Measurements from ENCODE around the gene SYNGAP1.

SYNGAP1 gene

DNA sequence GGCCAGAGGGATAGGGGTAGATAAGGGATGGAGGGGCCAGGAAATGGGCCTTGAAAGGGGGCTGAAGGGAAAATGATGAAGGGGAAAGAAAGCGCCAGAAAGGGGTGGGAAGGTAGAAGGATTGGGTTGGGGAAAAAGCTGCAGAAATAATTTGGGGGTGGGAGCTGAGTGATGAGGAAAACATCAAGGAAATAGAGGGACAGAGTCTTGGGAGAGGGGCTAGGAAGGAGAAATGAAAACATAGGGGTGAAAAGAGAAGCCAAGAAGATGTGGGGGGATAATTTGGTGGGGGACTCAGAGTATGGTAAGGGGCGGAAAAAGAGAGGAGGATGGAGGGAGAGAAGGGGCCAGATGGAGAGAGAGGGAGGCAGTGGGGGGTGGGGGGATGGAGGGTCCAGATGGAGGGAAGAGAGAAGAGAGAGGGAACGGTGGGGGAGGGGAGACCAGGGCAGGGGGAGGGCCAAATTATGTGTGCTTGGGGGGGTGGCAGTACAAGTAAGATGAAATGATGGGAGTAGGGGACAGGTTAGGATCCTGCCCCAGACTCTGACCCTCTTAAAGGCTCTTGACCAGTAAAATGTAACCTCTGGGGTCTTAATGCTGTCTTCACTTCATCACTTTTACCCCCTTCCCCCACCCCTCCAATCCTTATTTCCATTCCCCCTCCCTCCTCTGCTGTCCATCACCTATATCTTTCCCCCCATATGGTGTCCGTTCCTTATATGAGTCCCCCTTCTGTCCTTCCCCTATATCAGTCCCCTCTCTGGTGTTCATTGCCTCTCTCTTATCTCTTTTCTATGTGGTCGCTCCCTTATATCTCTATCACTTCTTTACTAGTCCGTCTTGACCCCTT lies 852 bp downstream of the SYNGAP1 start:
- peak overlapping the region; percentile 25 for H3K4me3 ChIP-seq (ENCODE audit: low read depth, low read length)

DNA sequence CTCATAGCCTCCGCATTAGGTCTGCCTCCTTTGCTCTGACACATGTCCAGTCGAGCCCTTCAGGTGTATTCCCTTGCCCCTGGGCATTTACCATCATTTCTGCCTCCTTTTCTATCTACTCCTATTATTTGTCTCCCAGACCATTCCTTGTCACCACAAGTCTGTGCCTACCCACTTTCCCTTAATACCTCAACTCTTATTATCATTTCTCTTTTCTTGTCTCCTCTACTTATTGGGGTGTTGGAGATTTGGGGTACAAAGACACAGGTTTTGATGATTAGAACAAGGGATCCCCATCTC lies 1.4 kb downstream of the SYNGAP1 start:
- no peak overlapping the region for H3K4me3 ChIP-seq (ENCODE audit: low read depth, low read length)

DNA sequence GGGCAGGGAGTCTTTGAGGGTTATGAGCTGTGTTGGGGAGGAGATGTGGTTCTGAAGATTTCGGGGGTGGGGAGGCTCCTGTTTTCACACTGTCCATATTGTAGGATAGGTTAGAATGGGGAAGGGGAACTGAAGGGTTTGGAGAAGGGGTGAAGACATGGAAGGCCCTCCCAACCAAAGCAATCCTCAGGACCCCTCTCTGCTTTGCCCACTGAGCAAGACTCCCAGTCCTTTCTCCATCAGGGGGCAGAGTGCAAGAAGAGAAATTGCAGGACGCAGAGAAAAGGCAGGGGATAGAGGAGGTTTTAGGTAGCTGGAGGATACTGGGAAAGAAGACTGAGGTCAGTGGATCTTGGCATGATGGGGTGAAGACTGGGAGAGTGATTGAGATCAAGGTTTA lies 3.9 kb downstream of the SYNGAP1 start:
- H3K4me3 ChIP-seq (ENCODE audit: low read depth, low read length): no peak overlapping the region

DNA sequence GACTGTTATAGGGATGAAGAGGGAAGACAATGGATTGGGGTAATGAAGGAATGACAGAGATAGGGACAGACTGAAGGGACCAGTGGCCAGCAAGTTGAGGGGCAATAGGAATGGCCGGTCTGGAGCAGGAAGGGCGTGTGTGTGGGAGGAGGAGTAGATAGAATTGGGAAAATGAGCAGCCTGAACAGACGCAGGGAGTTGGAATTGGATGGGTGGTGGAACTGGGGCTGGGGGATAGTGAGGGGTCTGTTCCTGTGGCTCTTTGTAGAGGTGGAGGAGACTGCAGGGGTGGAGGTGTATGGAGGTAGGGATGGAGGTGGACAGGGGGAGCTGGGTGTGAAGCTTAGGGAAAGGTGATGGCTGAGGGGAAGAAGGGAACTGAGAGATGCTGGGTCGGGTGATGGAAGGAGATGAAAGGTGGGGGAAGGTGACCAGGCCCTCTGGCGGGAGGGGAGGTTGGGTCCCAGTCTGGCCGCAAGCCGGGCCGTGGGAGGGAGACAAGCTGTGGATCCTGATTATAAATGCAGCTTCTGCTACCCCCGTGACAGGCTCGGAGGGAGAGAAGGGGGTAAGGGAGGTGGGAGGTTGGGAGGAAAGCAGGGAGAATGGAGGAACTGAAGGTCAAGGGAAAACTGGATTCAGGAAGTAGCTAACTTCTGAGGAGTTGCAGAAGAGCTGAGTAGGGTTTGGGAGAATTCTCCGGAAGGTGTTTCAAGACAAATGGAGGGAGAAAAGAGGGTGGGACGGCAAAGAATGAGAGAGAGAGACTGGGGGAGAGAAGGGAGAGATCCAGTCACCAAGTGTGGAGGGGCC lies 5.2 kb downstream of the SYNGAP1 start:
- H3K4me3 ChIP-seq (ENCODE audit: low read depth, low read length): peak overlapping the region; percentile 49

DNA sequence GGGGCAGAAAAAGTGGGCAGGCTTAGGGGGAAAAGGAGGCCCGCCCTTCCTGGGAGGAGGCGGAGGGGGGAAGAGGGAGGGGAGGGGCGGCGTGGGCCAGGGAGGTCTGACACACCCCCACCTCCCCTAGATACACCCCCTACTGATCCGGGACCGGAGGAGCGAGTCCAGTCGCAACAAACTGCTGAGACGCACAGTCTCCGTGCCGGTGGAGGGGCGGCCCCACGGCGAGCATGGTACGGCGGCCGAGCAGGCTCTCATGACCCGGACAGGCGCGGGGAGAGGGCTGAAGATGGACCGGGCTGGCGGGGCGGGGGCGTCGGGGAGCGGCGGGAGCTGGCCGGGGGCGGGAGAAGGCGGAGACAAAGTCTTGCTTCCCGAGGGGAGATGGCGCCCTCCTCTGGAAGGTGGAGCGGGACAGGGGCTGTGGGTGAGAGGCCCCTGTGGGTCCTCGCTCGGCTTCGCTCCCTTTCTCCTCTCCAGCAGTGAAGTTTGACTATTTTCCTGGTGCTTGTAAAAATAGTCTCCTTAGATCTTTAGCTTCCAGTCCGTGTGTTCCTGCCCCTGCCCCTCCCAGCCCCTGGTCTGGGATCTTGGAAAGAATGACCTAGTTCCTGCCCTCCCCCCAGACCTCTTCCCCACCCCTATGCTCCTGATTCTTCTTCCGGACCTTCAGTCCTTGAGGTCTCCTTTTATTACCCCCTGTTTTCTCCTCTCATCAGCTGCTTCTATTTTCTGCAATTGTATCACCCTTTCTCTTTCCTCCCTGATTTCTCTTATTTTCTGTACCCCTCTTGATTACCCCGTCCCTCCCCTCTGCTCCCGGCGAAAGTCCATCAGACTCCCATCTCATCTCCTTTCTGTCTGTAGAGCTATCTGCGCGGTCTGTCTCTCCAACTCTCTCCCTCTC lies 6.1 kb downstream of the SYNGAP1 start:
- peak overlapping the region; percentile 49 for H3K4me3 ChIP-seq (ENCODE audit: low read depth, low read length)

DNA sequence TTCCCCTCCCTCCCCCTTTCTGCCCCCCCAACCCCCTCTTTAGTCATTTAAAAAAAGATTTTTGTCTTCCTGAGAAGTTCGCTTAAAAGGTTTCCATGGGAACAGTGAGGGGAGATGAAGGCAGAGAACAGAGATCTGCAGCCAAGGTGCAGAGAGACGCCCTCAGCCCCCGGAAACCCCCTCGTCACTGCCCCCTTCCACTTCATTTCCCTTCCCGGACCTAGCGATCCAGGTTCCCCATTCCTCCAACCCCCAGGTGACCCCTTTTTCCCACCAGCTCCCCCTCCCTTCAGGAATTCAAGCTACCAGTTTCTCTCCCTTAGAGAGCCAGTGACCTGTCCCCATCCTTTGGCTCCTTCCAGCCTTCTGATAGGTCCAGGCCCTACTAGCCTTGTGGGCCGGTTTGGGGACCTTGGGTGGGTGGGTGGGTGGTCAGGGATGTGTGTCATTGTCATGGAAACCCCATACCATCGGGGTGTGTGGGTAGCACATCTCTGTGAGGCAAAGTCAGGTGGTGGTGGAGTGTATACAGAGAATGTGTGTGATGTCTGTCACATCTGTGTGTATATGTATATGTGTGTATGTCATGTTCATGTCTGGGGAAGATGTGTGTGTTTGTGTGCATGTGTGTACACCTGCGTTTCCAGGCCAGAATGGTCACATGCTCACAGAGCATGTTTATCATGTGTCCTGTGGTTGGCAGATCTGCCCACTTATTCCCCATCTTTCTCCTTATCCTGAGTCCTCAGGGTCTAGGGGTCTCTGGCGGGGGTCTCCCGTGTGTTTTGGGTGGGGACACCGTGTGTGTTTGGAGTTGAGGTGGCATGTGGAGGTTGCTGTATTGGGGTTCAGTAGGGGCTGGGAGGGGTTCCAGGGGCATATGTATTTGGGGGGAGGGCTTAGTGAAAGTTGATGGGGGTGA lies 7.0 kb downstream of the SYNGAP1 start:
- H3K4me3 ChIP-seq (ENCODE audit: low read depth, low read length): peak overlapping the region; percentile 60

DNA sequence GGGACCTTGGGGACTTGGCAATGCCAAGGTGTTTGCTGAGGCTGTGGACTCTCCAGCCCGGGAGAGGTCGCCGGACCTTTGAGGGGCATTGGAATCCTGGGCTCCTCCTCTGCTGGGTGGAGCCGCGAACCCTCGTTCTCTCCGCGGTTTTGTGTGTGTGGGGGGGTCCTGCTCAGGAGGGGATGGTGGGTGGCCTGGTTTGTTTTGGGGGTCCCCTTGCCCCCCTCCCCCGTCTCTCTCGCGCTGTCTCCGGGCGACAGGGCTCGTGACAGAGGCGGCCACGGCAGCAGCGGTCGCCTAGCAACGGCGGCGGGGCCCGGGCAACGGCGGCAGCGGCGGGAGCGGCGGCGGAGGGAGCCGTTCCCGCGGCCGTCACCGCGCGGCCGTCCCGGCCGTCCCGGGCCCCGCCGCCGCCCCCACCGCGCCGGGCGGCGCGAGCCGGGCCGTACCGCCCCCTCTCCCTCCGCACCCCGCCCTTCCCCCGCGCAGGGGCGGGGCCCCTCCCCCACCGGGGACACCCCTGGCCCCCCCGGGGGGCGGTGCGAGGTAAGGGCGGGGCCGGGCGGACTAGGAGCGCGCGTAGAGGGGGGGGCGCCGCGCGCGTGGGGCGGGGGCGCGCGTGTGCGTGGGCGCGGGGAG lies 7.8 kb downstream of the SYNGAP1 start:
- H3K4me3 ChIP-seq (ENCODE audit: low read depth, low read length): peak overlapping the region; percentile 60

DNA sequence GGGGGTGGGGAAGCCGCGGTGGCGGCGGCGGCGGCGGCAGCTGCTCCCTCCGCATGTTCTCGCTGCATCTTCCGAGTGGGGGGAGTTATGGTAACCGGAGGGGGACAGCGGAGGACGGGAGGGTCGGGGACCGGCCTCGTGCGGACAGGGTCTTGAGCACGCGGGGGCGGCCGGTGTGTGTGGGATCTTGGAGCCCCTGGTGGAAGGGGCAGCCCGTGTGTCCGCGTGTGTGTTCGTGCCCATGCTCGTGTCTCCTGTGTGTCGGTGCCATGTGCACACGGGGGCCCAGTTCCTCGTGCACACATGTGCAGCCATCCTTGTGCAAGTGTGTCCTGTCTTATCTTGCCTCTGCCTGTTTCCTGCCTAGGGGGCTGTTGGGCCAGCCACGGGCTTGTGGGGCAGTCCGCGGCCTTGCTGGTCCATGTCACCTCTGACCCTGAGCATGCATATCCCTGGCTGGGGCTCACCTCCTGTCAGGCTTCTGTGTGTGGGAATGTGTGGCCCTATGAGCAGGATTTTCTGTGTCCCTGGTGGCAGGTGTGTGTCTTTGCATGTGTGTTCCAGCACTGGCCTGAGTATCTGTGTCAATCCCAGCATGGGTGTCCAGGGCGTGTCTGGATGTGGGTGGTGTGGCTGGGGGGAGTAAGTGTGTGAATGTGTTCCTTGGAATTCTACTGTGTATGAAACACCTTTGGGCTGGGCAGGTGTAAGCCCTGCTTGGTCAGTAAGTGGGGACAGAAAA lies 8.5 kb downstream of the SYNGAP1 start:
- peak overlapping the region; percentile 50 for H3K4me3 ChIP-seq (ENCODE audit: low read depth, low read length)

DNA sequence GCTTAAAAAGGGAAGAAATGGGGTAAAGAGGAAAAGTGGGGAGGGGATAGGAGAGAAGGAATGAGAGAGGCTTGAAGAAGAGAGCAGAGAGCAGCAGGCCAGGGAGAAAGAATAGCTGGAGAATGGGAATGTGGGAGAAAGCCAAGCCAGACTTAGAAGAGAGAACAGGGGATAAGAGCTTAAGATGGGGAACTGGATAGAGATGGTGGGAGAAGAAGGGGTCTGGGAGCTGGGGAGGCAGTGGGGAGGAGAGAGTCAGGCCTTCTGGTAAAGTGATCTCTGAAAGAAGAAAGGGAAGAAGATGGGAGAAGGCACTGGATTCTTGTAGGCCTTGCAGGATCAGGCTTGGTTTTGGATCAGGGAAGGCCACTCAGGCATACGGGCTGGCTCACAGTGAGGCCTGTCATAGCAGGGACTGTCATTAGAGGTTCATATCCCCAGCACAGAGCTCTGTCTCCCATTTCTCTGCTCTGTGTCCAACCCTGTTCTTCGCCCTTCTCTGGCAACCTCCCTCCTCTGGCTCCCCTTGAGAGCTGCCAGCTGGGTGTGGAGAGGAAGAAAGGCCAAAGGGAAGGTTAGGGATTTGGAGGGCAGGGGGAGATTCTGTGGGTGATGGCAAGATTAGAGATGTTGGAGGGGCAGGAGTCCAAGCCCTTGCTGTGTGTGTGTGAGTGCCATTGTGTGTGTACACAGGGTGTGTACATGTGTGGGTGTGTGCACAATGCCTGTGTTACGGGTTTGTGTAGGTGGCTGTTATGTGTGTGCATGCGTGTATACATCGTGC lies 9.3 kb downstream of the SYNGAP1 start:
- no peak overlapping the region for H3K4me3 ChIP-seq (ENCODE audit: low read depth, low read length)

DNA sequence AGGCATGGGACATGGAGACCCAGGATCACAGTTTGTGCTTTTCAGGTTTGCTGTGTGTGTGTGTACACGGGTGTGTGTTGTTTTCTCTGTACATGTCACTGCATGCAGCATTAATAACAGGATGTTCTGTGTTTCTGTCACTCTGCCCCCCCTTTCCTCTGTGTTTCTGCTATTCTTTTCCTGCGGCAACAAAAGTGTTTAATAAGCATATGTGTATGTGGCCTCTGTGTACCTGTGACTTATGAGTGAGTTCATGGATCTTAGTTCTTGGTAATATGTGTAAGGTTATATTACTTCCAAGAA lies 9.8 kb downstream of the SYNGAP1 start:
- H3K4me3 ChIP-seq (ENCODE audit: low read depth, low read length): no peak overlapping the region

DNA sequence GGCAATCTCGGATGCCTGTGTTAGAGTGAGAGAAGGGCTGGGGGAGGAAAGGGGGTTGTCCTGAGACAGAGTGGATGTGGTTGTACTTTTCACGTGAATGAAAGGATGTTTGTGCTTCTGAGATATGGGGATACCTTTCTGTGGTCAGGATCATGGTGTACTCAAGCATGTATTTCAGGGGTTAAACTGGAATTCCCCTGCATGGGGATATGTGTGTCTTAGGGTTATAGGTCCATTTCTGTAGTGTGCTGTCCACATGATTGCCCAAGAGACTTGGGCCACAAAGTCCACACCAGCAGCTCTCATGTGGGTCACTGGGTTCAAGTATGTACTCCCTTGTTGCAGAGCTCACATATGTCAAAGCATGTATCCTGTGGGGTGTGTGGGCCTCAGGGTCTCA lies 10.5 kb downstream of the SYNGAP1 start:
- no peak overlapping the region for H3K4me3 ChIP-seq (ENCODE audit: low read depth, low read length)

DNA sequence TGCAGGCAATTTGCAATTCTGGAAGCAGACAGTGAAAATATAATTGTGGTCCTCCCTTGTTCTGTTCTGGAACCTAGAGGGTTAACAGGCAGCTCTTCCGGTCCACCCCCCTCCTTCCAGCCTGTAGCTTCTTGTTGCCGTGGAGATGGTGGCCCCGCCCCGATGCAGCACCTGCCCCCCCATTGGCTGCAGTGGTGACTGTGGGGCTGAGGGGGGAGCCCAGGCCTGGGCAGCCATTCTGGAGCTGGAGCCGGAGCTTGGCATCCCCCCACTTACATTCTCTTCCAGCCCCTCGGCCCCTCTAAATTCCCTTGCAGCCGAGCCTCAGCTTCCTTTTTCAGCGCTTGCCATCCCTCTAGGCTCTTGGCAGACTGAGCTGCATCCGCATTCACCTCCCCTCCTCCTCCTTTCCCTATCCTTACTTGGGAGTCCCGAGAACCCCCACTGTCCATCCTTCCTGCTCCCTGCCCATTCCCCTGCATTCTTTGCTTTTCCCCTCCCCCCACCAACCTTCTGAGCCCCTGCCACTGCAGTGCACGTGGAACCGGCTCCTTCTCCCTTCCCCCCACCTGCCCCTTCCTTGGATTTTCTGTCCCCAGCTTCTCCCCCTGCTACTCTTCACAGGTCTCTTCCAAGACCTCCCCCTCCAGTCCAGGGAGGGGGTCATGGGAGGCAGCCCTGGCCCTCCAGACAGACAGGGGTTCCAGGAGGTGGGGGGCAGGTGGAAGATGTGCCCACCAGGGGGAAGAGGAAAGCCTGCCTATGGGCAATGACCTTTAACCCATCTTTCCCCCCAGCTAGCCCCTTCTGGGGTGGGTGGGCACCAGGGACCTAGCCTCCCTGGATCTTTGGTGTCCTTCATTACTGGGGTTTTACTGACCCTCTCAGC lies 11.4 kb downstream of the SYNGAP1 start:
- peak overlapping the region; percentile 48 for H3K4me3 ChIP-seq (ENCODE audit: low read depth, low read length)

DNA sequence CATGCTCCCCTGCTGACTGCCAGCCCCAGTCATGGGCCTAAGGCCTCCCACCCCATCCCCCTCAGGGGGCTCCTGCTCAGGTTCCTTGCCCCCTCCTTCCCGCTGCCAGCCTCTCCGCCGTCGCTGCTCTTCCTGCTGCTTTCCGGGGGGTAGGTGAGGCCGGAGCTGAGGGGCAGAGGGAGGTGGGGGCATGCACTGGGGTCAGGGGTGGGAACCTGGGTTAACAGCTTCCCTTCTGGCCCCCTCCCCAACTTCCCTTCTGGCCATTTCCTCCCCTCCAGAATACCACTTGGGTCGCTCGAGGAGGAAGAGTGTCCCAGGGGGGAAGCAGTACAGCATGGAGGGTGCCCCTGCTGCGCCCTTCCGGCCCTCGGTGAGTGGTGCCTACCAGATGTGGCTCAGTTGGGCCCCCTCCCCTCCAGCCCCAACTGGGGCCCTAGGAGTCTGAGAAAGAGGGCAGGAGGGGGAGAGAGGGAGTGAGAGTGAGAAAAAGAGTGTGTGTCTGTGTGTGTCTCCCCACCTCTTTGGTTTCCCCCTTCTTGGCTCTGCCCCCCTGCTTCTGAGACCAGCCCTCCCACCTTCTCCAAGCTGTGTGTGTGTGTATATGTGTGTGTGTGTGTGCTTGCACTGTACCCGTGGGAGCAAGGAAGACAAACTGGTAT lies 12.1 kb downstream of the SYNGAP1 start:
- peak overlapping the region; percentile 48 for H3K4me3 ChIP-seq (ENCODE audit: low read depth, low read length)

DNA sequence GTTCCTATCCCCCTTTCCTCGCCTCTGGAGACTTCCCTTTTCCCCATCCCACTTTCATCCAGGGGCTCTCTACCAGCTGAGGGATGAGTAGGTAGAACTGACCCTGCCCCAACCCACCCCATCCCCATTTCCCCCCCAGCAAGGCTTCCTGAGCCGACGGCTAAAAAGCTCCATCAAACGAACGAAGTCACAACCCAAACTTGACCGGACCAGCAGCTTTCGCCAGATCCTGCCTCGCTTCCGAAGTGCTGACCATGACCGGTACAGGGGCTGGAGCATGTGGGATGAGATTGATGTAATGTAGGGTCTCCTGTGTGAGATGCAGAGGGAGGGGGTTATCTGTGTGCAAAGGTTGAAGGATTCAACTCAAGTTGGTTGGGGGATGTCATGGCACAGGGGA lies 12.7 kb downstream of the SYNGAP1 start:
- peak overlapping the region; percentile 48 for H3K4me3 ChIP-seq (ENCODE audit: low read depth, low read length)

DNA sequence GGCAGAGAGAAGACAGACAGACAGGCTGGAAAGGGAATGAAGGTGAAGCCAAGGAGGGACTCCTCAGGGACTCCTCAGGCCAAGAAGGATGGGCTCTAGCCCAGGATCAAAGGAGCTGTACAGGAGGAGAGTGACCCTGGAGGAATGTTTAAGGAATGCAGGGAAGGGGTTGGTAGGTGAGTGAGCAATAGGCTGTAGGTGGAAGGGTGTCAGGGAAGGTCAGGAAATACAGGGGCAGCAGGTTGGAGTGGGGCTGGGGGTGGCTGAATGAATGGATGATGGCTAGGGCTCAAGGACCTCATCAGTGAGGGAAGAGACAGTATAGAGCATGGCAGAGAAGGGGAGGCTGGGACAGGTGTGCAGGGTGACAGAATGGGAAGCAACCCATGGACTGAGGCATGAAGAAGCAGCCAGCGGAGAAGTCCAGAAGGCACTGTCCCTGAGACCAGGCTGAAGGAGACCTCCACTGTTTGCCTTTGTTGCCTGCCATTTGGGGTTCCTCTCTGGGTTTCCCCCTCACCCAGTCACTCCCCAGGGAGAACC lies 13.2 kb downstream of the SYNGAP1 start:
- H3K4me3 ChIP-seq (ENCODE audit: low read depth, low read length): peak overlapping the region; percentile 47

DNA sequence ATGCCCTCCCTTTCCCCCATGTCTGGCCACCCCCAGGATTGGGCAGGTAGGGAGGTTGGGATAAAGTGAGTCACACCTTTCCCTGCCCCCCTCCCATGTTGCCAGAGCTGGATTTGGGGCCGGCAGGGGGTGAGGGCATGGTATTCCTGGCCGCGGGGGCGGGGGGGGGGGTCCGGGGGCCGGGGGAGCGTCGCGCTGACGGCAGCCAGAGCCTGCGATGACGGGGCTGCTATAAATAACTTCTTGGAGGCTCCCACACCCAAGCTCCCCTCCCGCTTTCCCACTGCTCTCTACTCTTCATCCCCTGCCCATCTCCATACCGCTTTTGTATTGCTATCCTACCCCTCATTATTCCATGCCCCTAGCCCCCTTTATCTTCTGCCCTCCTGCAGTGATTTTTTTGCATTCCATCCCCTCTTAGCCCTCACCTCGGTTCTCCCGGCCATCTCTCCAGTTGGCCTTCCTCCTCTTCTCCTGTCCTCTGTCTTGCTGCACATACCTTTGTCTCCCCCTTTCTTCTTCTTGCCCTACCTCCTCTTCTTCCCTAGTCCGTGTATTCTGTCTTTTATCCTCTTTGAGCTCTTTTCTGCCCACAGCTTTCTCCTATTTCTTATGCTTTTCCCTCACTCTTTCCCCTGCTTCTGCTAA lies 13.8 kb downstream of the SYNGAP1 start:
- H3K4me3 ChIP-seq (ENCODE audit: low read depth, low read length): peak overlapping the region; percentile 47
